GM10266 (cell line): Measurements from ENCODE around the gene IL34.
A peak's percentile ranks its signal among the peaks of the same experiment; 100 is the strongest.

Experiments
- DNase-seq: peaks from one replicate; pipeline ENCODE4 v3.0.0; 2012; ENCODE audit errors: extremely low spot score
- CTCF ChIP-seq: IDR thresholded peaks from 2 replicates; pipeline ENCODE4 v1.5.1; 2012; ENCODE audit warnings: mild to moderate bottlenecking, low read depth; ENCODE audit not compliant: control insufficient read depth, insufficient read depth; ENCODE audit errors: missing control alignments

IL34 gene

DNA sequence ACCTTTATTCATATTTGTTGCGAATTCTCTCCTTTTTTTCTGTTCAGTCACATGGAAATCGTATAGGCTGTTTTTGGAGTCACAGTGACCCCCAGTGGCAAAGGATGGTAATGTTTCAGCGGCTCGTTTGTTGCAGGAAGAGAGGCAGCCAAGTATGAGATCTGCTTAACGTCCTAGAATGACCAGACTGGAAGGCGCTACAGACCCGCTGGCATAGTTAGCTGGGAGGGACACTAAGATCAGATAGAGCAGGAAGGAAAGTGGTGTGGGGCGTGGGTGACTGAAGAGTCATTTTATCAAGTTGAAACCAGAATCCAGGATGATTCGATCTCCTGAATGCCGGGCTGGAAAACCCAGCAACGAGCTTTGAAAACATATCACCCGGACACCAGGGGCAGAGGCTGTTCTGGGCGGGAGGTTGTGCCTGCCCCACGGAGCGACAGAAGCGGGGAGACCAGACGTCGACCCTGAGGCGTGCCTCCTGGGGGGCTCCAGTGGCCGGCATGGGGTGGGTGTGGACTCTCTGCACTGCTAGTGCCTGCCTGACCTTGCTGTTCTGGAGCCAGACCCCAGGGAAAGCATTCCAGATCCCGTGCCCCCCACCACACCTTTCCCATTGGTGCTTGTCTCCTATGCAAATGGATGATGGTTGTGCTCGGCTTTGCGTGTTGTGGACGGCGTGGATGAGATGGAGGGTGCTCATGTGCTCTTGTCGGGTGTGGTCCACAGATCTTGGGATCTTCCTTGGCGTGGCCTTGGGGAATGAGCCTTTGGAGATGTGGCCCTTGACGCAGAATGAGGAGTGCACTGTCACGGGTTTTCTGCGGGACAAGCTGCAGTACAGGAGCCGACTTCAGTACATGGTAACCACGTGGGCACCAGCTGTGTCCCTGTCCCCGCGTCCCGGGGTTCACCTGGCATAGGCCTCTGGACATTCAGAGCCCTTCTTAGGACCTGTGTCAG is 7.7 kb downstream of the IL34 start:
- DNase-seq: peak; percentile 82
- peak; percentile 91 for TF ChIP-seq CTCF

DNA sequence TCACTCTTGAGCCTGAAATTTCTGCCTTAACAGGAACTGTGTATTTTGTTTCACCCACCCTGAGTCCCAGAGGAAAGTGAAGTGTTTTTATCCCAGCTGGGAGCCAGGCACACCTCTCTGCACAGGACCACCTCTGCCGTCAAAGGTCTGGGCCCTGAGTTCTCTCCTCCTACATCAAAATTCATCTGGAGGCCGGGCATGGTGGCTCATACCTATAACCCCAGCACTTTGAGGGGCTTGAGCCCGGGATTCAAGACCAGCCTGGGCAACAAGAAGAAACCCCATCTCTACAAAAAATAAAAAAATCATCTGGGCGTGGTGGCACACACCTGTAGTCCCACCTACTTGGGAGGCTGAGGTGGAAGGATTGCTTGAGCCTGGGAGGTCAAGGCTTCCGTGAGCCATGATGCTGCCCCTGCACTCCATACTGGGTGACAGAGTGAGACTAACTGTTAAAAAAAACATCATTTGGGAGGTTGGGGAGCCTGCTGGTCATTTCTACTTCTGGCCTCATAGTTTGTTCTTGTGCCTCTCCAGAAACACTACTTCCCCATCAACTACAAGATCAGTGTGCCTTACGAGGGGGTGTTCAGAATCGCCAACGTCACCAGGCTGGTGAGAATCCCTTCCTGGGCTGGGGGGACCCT is 9.8 kb downstream of the IL34 start:
- no peak for TF ChIP-seq CTCF
- no peak for DNase-seq

- TF ChIP-seq CTCF: no peak
- DNase-seq: no peak
These were observed 10.4 kb downstream of the IL34 start for GRCh38 chr16:70656712-70657263.

DNA sequence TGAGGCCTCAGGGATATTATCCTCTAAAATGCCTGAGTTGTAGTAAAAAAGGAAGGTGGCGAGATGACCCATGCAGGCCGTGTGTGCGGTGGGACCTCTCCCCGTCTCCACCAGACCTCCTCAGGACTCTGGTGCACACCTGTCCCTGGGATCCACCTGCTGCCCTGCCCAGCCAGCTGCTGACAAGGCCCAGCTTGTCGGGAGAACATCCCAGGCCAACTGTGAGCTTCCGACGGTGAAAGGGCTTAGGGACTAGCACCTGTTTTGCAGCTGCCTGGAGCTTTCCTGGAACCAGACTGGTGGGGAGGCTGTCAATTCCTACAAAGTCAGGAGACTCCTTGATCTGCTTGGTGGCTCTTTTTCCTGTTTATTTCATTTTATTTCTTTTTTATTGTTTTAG is 11.6 kb downstream of the IL34 start:
- DNase-seq: no peak
- no peak for TF ChIP-seq CTCF

GRCh38 chr16:70658921-70659320 is 12.6 kb downstream of the IL34 start:
- DNase-seq: no peak
- no peak for TF ChIP-seq CTCF

DNA sequence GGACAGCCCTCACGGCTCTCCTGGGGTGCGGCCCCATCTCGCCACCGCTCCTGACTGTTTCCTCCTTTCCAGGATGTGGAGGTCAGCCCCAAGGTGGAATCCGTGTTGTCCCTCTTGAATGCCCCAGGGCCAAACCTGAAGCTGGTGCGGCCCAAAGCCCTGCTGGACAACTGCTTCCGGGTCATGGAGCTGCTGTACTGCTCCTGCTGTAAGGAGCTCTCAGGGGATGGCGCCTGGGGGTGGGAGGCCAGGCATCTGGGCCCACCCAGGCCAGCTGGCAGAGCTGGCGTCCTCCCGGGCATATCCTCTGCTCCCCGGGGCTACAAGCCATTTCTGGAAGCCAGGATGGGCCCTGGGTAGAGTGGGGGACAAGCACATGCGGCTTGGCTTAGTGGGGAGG is 13.2 kb downstream of the IL34 start:
- TF ChIP-seq CTCF: no peak
- no peak for DNase-seq

GRCh38 chr16:70659953-70660671 is 13.8 kb downstream of the IL34 start:
- DNase-seq: no peak
- no peak for TF ChIP-seq CTCF
